Type B pancreatic cell (in vitro differentiated cells): Measurements from ENCODE around the gene AMDHD2. TPM values are rescaled to one million over a fixed set of nuclear protein-coding genes. Genes with fewer than 3 reads are reported as not detected.
"Not testable (repeated sequence)": the region's sequence is repeated elsewhere in the genome, so short reads cannot be mapped to it uniquely, and the experiment has no call there.

Source experiments
- DNase-seq: peaks from one replicate; pipeline ENCODE4 v3.0.0; 2021; ENCODE audit warnings: mixed read lengths; ENCODE audit not compliant: unreplicated experiment; ENCODE audit errors: extremely low spot score
- H3K27ac Mint-ChIP-seq: 2 replicates; pipeline ENCODE4 v1.8.0; 2021; ENCODE audit warnings: mild to moderate bottlenecking, mixed read lengths
- H3K27me3 Mint-ChIP-seq: 2 replicates; pipeline ENCODE4 v1.8.0; 2021; ENCODE audit warnings: mixed read lengths
- H3K36me3 Mint-ChIP-seq: 2 replicates; pipeline ENCODE4 v1.8.0; 2021; ENCODE audit warnings: mixed read lengths
- H3K4me1 Mint-ChIP-seq: one replicate; pipeline ENCODE4 v1.8.0; 2021; ENCODE audit warnings: mixed read lengths; ENCODE audit not compliant: unreplicated experiment
- H3K4me3 Mint-ChIP-seq: 2 replicates; pipeline ENCODE4 v1.8.0; 2021; ENCODE audit warnings: mild to moderate bottlenecking, mixed read lengths
- H3K9me3 Mint-ChIP-seq: 2 replicates; pipeline ENCODE4 v1.8.0; 2021; ENCODE audit warnings: mixed read lengths
- total RNA-seq: library from RNA; stranded (reverse); gene quantifications from 2 replicates; pipeline ENCODE4 v1.2.1, GENCODE V29; 2021; ENCODE audit warnings: low replicate concordance
- TF ChIP-seq, protein P1 (sequence below): fragments of 200-600 bp; sonication (generic); conservative IDR thresholded peaks from 2 replicates; pipeline ENCODE4 v1.5.0; 2021; ENCODE audit warnings: antibody characterized with exemption, mild to moderate bottlenecking

Gene AMDHD2
- total RNA-seq, 1 donor from 2014 or later = 46.1 TPM

DNA sequence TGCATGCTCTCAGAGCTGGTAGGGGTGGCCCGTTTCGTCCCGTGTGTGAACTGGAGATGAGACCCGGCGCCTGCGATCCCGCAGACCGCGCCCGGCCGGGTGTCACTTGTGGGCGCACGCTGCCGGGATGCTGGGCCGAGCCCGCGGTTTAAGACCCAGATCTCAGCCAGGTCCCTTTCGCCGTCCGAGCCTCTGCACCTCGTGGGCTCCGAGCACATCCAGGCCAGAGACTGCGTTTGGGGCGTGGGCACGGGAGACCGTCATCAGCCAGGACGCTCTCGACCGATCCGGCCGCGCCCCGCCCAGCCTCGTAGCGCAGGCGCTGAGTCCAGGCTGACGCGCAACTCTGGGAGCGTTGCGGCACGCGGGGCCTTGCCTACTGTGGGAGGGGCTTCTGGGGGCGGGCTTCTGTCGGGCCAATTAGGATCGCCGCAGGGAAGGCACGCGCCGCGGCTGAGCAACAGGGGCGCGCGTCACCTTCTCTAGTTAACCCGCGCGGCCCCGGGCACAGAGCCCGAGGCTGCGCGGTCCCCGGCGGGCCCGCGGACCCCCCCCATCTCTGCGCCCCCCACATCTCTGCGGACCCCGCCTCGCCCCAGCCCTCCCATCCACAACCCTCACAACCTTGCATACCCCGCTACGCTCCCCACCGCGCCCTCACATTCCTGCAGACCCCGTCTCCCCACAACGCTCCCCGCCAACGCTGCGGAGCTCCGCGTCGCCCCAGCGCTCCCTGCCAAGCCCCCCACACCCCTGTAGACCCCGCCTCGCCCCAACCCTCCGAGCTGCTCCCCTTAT is 11.7 kb downstream of the AMDHD2 start:
- Mint-ChIP-seq H3K4me1 (peaks cover 7% of the 10 kb centered on the region), H3K36me3 (no peaks in the 10 kb centered on the region), H3K27me3 (no peaks in the 10 kb centered on the region), H3K27ac (peak overlapping the region; percentile 99), H3K4me3 (peak overlapping the region; percentile 98), H3K9me3 (no peaks in the 10 kb centered on the region)
- DNase-seq = peak; percentile 97
- TF ChIP-seq, protein P1, sequence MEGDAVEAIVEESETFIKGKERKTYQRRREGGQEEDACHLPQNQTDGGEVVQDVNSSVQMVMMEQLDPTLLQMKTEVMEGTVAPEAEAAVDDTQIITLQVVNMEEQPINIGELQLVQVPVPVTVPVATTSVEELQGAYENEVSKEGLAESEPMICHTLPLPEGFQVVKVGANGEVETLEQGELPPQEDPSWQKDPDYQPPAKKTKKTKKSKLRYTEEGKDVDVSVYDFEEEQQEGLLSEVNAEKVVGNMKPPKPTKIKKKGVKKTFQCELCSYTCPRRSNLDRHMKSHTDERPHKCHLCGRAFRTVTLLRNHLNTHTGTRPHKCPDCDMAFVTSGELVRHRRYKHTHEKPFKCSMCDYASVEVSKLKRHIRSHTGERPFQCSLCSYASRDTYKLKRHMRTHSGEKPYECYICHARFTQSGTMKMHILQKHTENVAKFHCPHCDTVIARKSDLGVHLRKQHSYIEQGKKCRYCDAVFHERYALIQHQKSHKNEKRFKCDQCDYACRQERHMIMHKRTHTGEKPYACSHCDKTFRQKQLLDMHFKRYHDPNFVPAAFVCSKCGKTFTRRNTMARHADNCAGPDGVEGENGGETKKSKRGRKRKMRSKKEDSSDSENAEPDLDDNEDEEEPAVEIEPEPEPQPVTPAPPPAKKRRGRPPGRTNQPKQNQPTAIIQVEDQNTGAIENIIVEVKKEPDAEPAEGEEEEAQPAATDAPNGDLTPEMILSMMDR = no peak

DNA sequence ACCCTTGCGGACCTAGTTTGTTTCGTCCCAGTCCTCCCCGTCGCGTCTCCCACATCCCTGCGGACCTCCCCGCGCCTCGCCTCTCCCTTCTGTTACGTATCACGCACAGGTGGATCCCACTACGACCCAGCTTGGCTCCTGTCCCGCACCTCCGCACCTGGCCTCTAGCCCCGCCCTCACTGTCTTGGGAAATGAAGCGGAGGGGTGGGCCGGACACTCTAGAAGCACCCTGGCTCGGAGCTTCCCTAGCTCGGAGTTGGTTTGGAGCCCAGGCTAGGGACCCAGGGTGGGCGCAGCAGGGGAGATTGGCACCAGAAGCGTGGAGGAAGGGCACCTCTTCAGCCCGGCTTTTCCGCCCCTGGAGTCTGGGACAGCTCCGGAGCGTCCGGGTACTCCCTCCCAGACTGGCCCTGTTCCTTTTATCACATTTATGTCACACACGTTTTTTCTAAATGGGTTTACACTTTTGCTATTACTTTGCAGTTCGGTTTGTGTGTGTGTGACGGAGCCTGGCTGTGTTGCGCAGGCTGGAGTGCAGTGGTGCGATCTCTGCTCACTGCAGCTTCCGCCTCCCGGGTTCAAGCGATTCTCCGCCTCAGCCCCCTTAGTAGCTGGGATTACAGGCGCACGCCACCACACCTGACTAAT is 12.4 kb downstream of the AMDHD2 start:
- H3K27me3 Mint-ChIP-seq = no peaks in the 10 kb centered on the region
- no peak for DNase-seq
- peaks cover 11% of the 10 kb centered on the region for H3K4me1 Mint-ChIP-seq
- peak overlapping the region; percentile 98 for H3K4me3 Mint-ChIP-seq
- H3K9me3 Mint-ChIP-seq = no peaks in the 10 kb centered on the region
- TF ChIP-seq, protein P1 = no peak
- no peaks in the 10 kb centered on the region for H3K36me3 Mint-ChIP-seq
- peak overlapping the region; percentile 99 for H3K27ac Mint-ChIP-seq

DNA sequence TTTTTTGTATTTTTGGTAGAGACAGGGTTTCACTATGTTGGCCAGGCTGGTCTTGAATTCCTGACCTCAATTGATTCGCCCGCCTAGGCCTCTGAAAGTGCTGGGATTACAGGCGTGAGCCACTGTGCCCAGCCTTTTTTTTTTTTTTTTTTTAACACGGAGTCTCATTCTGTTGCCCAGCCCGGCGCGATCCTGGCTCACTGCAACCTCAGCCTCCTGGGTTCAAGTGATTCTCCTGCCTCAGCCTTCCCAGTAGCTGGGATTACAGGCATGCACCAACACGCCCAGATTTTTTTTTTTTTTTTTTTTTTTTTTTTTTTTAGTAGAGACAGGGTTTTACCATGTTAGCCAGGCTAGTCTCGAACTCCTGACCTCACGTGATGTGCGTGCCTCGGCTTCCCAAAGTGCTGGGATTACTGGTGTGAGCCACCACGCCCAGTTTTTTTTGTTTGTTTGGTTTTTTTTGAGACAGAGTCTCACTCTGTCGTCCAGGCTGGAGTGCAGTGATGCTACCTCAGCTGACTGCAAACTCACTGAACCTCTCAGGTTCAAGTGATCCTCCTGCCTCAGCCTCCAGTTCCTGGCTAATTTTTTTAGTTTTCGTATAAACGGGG is 13.1 kb downstream of the AMDHD2 start:
- DNase-seq, H3K9me3 Mint-ChIP-seq, H3K36me3 Mint-ChIP-seq, H3K27me3 Mint-ChIP-seq: not testable (repeated sequence)
- Mint-ChIP-seq H3K4me3 (peak overlapping the region; percentile 98), H3K4me1 (peaks cover 11% of the 10 kb centered on the region), H3K27ac (peak overlapping the region; percentile 99)

DNA sequence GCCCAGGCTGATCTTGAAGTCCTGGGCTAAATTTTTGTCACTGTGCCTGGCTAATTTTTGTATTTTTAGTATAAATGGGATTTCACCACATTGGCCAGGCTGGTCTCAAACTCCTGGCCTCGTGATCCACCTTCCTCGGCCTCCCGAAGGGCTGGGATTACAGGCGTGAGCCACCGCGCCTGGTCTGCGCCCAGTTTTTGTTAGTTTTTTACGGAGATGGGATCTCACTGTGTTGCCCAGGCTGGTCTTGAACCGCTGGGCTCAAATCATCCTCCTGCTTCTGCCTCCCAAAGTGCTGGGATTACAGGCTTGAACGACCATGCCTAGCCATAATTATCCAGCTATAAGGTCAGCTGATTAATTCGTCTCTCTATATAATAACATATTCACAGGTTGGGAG is 13.7 kb downstream of the AMDHD2 start:
- no peak for DNase-seq
- Mint-ChIP-seq H3K4me3 (peak overlapping the region; percentile 79), H3K9me3 (no peaks in the 10 kb centered on the region), H3K36me3 (no peaks in the 10 kb centered on the region), H3K27me3 (no peaks in the 10 kb centered on the region), H3K27ac (peak overlapping the region; percentile 85), H3K4me1 (peaks cover 15% of the 10 kb centered on the region)
- TF ChIP-seq, protein P1 = no peak

DNA sequence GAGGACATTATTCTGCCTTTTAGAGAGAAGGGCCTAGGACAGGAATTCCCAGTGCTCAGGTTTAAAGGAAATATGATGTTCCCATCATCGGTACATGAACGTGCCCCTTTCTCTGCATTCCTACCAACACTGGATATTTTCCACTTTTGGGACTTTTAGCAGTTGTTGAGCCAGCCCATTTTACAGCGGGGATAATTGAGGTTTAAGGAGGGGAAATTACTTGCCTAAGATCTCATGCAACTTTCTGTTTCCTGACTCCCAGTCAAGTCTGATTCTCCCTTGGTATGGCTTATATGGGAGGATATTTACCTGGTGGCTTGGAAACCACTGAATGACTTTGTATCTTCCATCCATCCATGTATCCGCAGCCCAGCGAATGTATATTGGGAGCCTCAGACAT is 14.2 kb downstream of the AMDHD2 start:
- Mint-ChIP-seq H3K27ac (peak overlapping the region; percentile 85), H3K4me3 (peak overlapping the region; percentile 79), H3K4me1 (peaks cover 16% of the 10 kb centered on the region)
- not testable (repeated sequence) for H3K36me3 Mint-ChIP-seq, H3K9me3 Mint-ChIP-seq, DNase-seq, H3K27me3 Mint-ChIP-seq

DNA sequence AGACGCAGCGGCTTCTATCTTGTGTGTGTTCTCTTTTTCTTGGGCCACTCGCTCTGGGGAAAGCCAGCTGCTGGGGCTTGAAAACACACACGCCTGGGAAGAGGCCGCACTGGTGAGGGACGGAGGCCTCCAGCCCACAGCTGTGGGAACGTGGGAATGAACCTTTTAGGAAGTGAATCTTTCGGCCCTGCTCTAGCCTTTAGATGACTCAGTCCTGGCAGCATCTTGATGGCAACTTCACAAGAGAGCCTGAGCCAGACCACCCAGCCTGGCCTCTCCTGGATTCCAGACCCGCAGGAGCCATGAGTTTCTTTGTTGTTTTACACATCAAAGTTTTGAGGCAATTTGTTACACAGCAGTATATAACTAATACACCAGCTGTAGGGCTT is 15.4 kb downstream of the AMDHD2 start:
- TF ChIP-seq, protein P1 = no peak
- Mint-ChIP-seq H3K36me3 (no peaks in the 10 kb centered on the region), H3K9me3 (no peaks in the 10 kb centered on the region), H3K4me3 (peak overlapping the region; percentile 70), H3K4me1 (peaks cover 20% of the 10 kb centered on the region), H3K27ac (peak overlapping the region; percentile 41), H3K27me3 (no peaks in the 10 kb centered on the region)
- no peak for DNase-seq
